Small intestine (tissue), 7 donors: ENCODE results near the gene BCR. TPM values are rescaled to one million over a fixed set of nuclear protein-coding genes. Genes with fewer than 3 reads are reported as not detected.
A peak's percentile ranks its signal among the peaks of the same experiment; 100 is the strongest.
"Not testable (repeated sequence)": the region's sequence is repeated elsewhere in the genome, so short reads cannot be mapped to it uniquely, and the experiment has no call there.

ENCODE experiments used
- DNase-seq, 2 donors: peaks; one replicate each; pipeline versions ENCODE4 v3.0.0 to v3.0.0-alpha.2; 2013
- FAIRE-seq: peaks from 2 replicates; lab custom pipeline; 2012; peaks lifted over from hg19 to GRCh38; lab: Jason Lieb, UNC
- H3K27ac ChIP-seq, 3 donors: one replicate each; pipeline ENCODE4 v1.5.1; 2013; ENCODE audit warnings: low read length in 2 of 3, mild to moderate bottlenecking in 2 of 3, control low read depth in 1 of 3, inconsistent platforms in 1 of 3, low read depth in 1 of 3, moderate library complexity in 1 of 3
- H3K27me3 ChIP-seq, 3 donors: one replicate each; pipeline ENCODE4 v1.6.1; 2013; ENCODE audit warnings: low read length in 3 of 3, inconsistent platforms in 1 of 3; ENCODE audit not compliant: control insufficient read depth in 3 of 3, insufficient read depth in 3 of 3
- H3K36me3 ChIP-seq, 3 donors: one replicate each; pipeline ENCODE4 v1.6.1; 2013; ENCODE audit warnings: low read length in 3 of 3, inconsistent platforms in 1 of 3, low read depth in 1 of 3, mild to moderate bottlenecking in 1 of 3, moderate library complexity in 1 of 3; ENCODE audit not compliant: control insufficient read depth in 3 of 3, insufficient read depth in 2 of 3
- H3K4me1 ChIP-seq, 3 donors: one replicate each; pipeline ENCODE4 v1.6.1; 2013; ENCODE audit warnings: low read length in 2 of 3, inconsistent platforms in 1 of 3, low read depth in 1 of 3, mild to moderate bottlenecking in 1 of 3, moderate library complexity in 1 of 3; ENCODE audit not compliant: control insufficient read depth in 3 of 3, insufficient read depth in 2 of 3
- H3K4me3 ChIP-seq, 3 donors: one replicate each; pipeline ENCODE4 v1.5.1; 2013; ENCODE audit warnings: low read length in 3 of 3, control low read depth in 1 of 3, inconsistent platforms in 1 of 3, low read depth in 1 of 3, mild to moderate bottlenecking in 1 of 3, moderate library complexity in 1 of 3
- H3K9me3 ChIP-seq, 2 donors: one replicate each; pipeline ENCODE4 v1.6.1; 2013; ENCODE audit warnings: low read depth in 1 of 2, low read length in 1 of 2; ENCODE audit not compliant: control insufficient read depth in 2 of 2, insufficient read depth in 1 of 2
- WGBS, 3 donors: extraction: QIAGEN DNeasy Blood & Tissue Kit; methylation state at CpG; one replicate each; pipeline ENCODE4 v1.1.7; 2013; 5-methylcytosine and 5-hydroxymethylcytosine counted together
- polyA plus RNA-seq, 4 donors: library from polyadenylated mRNA; stranded (reverse) in 3 of 4; unstranded in 1 of 4; fragments of 200-250 nt in 3 of 4; fragments of 120-200 nt in 1 of 4; gene quantifications; one replicate each; pipeline versions ENCODE4 v1.2.1 to v1.2.3, GENCODE V29; 2013
- donor health status: healthy with polysubstance abuse.
- donor health status: control.
- donor health status: control.
- donor health status: Bipolar disorder and iron deficiency.
- donor health status: healthy.

Gene BCR
- polyA plus RNA-seq, 4 donors = 8.9 to 27.9 (median 19.7) TPM

DNA sequence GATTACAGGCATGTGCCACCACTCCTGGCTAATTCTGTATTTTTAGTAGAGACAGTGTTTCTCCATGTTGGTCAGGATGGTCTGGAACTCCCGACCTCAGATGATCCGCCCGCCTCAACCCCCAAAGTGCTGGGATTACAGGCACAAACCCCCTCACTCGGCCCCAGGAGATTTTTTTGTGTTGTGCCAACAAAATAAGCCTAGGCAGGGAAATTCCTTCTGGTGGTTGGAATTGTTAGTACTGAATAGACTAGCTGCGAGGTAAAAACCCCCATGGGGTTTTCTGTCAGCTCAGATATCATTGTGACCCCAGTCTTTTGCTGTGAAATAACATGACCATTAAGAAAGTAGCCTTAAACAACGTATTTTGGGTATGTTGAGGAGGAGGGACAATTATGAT, 144.9 kb downstream of the BCR start:
- H3K36me3 ChIP-seq = no peaks in the 10 kb centered on the region
- DNase-seq = no peak
- WGBS, 3 donors = 61 to 66% (median 66%) methylated on average over 6 of the region's 6 CpGs
- no peak overlapping the region for H3K27ac ChIP-seq
- H3K9me3 ChIP-seq = no peaks in the 10 kb centered on the region
- no peaks in the 10 kb centered on the region for H3K27me3 ChIP-seq
- H3K4me3 ChIP-seq = no peak overlapping the region
- no peaks in the 10 kb centered on the region for H3K4me1 ChIP-seq
- FAIRE-seq = no peak

DNA sequence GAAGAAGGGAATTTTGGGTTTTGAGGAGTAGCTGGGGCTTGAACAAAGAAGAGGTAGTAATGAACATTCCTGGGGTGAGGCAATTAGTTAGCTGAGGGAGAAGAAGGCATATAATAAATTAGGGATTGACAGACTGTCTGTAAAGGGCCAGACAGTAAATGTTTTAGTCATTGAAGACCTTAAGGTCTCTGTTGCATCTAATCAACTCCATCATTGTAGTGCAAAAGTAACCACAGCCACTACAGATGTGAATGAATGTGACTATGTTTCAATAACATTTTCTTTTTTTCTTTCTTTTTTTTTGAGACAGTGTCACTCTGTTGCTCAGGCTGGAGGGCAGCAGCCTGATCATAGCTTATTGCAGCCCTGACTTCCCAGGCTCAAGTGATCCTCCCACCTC, 153.5 kb downstream of the BCR start:
- not testable (repeated sequence) for H3K4me1 ChIP-seq, FAIRE-seq, DNase-seq, H3K9me3 ChIP-seq, H3K4me3 ChIP-seq, H3K27me3 ChIP-seq, H3K36me3 ChIP-seq, H3K27ac ChIP-seq

DNA sequence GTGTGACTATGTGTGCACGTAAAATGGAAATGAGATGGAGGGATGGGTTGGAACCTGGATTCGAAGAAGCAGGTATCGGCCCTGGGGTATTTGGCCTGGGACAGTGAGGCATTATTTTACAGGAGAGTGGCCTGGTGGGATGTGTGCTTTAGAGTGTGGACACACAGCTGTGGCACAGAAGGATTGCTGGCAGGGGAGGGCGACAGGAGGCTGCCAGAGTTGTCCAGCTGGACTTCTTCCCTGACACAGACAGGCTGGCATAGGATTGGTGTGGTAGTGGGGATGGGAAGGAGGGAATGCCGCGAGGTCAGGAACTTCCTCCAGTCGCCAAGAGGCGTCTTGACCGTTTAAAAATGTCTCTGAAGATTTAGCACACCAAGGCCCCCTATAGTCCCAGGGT, 157.4 kb downstream of the BCR start:
- not testable (repeated sequence) for H3K4me1 ChIP-seq, H3K4me3 ChIP-seq, H3K27ac ChIP-seq, H3K9me3 ChIP-seq, FAIRE-seq, H3K27me3 ChIP-seq, DNase-seq, H3K36me3 ChIP-seq
- WGBS, 3 donors = 82 to 87% (median 86%) methylated on average over 3 to 6 of the region's 9 CpGs

DNA sequence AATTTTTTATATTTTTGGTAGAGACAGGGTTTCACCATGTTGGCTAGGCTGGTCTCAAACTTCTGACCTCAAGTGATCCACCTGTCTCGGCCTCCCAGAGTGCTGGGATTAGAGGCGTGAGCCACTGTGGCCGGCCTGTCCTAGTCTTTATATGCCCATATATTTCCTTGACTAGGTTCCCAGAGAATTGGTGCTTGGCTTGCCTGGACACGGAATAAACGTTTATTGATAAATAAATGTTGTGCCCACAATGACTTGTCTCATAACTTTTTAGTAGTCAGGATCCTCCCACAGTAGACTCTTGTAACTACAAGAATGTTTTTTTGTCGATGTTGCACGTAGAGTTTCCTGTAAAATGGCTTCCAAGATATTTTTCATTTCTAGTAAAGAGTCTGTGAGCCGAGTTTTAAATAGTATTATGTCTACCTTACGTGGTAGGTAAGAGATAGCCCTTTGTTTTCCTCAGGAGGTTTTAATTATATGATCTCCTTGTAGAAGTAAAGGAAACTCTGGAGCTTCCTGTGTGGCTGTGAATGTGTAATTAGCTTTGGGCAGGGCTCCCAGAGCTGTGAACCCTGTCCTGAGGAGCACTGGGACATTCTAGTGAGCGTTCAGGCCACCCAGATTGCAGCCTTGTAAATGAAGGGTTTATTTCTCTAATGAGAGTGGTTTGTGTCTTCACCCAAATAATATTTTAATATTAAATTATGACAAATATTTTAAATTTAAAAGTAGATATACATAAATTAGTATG, 161.8 kb downstream of the BCR start:
- WGBS, 3 donors = 43 to 65% (median 60%) methylated on average over 9 of the region's 10 CpGs
- peak; percentile 86 for FAIRE-seq

DNA sequence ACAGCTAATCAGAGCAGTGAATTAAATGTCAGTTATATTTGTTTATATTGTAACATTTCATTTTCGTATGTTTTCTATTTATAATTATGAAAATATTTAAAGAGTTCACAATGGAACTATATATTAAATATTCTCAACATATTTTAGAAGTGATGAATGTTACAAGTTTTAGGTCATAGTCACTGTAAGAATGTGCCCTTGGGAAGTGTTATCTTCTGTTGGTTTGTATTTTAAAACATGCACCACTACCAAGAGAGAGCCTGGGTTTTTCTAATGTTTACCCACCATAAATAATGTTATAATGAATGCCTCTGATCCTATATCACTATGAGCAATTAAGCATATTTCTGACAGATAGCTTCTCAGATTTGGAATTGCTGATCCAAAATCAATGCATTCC, 171.0 kb downstream of the BCR start:
- H3K4me1 ChIP-seq = no peaks in the 10 kb centered on the region
- peaks cover 0 to 5% (median 2%) of the 10 kb centered on the region in 3 donors for H3K27me3 ChIP-seq
- no peaks in the 10 kb centered on the region for H3K9me3 ChIP-seq
- H3K4me3 ChIP-seq = no peak overlapping the region
- H3K27ac ChIP-seq = no peak overlapping the region
- WGBS, 3 donors = 59 to 83% (median 60%) methylated on average over 1 of the region's 1 CpG
- FAIRE-seq = no peak
- H3K36me3 ChIP-seq = no peaks in the 10 kb centered on the region
- DNase-seq = no peak

More for the DNA sequence above, 161.8 kb downstream of the BCR start:
- H3K4me3 ChIP-seq, H3K27ac ChIP-seq, H3K4me1 ChIP-seq, H3K9me3 ChIP-seq, H3K27me3 ChIP-seq, H3K36me3 ChIP-seq: not testable (repeated sequence)
- DNase-seq = peak in 1 of 2 donors; percentile 10

DNA sequence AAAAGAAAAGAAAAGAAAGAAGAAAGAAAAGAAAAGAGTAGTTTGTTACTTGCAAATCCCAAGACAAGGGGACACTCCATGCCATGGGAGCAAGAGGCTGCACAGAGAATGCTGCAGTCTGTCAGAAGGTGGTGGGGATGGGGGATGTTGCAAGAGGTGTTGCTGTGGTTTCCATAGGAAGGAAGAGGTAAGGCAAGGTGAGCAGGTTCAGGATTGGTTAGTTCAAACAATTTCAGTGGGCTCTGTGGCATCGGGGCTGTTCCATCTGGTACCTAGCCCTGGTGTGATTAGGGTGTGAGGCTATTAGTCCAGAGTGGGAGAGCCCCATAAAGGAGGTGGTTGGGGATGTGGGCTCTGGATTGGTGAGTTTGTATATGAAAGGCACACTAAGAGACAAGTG, 172.7 kb downstream of the BCR start:
- Histone ChIP-seq H3K4me1 (no peaks in the 10 kb centered on the region), H3K27ac (no peak overlapping the region), H3K27me3 (peaks cover 0 to 5% (median 2%) of the 10 kb centered on the region in 3 donors), H3K36me3 (no peaks in the 10 kb centered on the region), H3K4me3 (no peak overlapping the region), H3K9me3 (no peaks in the 10 kb centered on the region)
- FAIRE-seq (no peak), DNase-seq (no peak)
- WGBS, 3 donors = 57 to 76% (median 72%) methylated on average over 1 of the region's 1 CpG

DNA sequence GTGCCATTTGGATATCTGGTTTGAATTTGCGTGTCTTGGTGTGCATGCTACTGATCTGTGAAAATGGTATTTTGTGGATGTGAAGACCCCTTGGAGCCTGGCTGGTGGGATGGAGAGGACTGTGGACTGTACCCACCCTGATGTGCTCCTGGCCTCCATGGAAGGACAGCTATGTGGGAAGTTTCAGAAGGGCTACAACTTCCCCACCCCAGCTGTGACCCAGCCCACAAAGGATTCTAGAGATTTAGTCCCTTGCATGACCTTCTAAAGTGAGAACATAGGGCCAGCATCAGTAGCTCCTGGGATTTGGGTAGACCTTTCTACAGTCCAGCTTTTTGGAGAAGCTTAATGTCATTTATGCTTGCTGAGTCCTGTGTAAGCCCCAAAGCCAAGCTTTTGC, 173.4 kb downstream of the BCR start:
- DNase-seq (no peak), FAIRE-seq (no peak)
- no peaks in the 10 kb centered on the region for H3K4me1 ChIP-seq
- H3K27ac ChIP-seq = no peak overlapping the region
- H3K4me3 ChIP-seq = no peak overlapping the region
- peaks cover 0 to 5% (median 2%) of the 10 kb centered on the region in 3 donors for H3K27me3 ChIP-seq
- H3K36me3 ChIP-seq = no peaks in the 10 kb centered on the region
- WGBS, 3 donors = 88 to 100% (median 91%) methylated on average over 1 of the region's 1 CpG
- H3K9me3 ChIP-seq = no peaks in the 10 kb centered on the region

DNA sequence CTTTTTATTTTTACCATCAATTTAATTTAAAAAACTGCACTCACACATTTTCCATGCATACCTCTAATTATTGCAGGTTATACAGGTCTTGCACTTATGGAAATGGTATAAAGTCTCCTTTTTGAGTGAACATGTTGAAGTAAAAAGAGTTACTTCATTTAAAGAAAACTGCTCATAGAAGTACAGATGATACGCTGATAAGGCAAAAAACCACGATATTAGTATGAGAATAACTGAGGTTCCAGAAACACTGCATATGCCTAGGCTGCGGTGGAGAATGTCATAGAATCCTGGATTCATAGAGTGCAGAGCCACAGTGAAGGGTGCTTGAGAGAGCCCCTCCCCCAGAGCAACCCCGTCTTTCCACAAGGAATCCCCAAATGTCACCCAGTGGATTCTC, 175.8 kb downstream of the BCR start:
- no peak overlapping the region for H3K27ac ChIP-seq
- no peaks in the 10 kb centered on the region for H3K9me3 ChIP-seq
- no peak for FAIRE-seq
- WGBS, 3 donors = 65 to 78% (median 68%) methylated on average over 4 of the region's 4 CpGs
- no peak for DNase-seq
- H3K4me3 ChIP-seq = no peak overlapping the region
- H3K27me3 ChIP-seq = peaks cover 0 to 5% (median 2%) of the 10 kb centered on the region in 3 donors
- H3K4me1 ChIP-seq = no peaks in the 10 kb centered on the region
- H3K36me3 ChIP-seq = no peaks in the 10 kb centered on the region

DNA sequence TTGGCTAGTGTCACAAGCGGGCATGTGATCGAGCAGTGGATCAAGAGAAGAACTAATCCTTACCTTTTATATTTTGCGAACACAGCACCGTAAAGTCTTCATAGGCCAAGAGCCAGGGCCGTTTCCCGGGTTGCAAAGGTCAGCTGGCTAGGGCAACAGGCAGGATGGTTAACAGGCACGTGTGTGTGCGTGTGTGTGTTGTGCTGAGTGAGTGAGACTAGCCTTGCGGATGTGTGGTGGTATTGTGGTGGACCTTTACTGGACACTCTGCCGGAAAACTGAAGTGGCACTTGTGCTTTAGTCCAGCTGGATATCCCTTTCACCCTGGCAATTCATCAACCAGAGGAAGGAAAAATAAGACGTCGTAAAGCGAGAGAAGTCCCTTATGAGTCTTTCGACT, 176.7 kb downstream of the BCR start:
- H3K9me3 ChIP-seq = no peaks in the 10 kb centered on the region
- FAIRE-seq (no peak), DNase-seq (no peak)
- whole genome bisulfite sequencing, 3 donors = 47 to 65% (median 52%) methylated on average over 14 of the region's 14 CpGs
- no peaks in the 10 kb centered on the region for H3K36me3 ChIP-seq
- no peak overlapping the region for H3K4me3 ChIP-seq
- peaks cover 0 to 2% (median 2%) of the 10 kb centered on the region in 3 donors for H3K27me3 ChIP-seq
- no peaks in the 10 kb centered on the region for H3K4me1 ChIP-seq
- H3K27ac ChIP-seq = no peak overlapping the region
